KOPT-K1 (cell line): ENCODE measurements around the gene RIC8B.
A peak's percentile ranks its signal among the peaks of the same experiment; 100 is the strongest.

Experiments
- H3K27ac ChIP-seq: fragments of 200-600 bp; sonication (generic); 2 replicates; pipeline ENCODE4 v1.5.1; 2016; ENCODE audit warnings: antibody characterized with exemption, mild to moderate bottlenecking, low read depth, low read length; ENCODE audit not compliant: poor library complexity, severe bottlenecking
- H3K36me3 ChIP-seq: fragments of 200-600 bp; sonication (generic); 2 replicates; pipeline ENCODE4 v1.5.1; 2017; ENCODE audit warnings: antibody characterized with exemption, mild to moderate bottlenecking, low read length, moderate library complexity; ENCODE audit not compliant: insufficient read depth
- H3K9me3 ChIP-seq: fragments of 200-600 bp; sonication (generic); 2 replicates; pipeline ENCODE4 v1.5.1; 2017; ENCODE audit warnings: antibody characterized with exemption, low read length, mild to moderate bottlenecking; ENCODE audit not compliant: insufficient read depth, poor library complexity, severe bottlenecking

RIC8B gene

GRCh38 chr12:106769546-106769945 lies 4.9 kb upstream of the RIC8B start:
- Histone ChIP-seq H3K27ac (no peak overlapping the region), H3K9me3 (no peaks in the 10 kb centered on the region), H3K36me3 (no peaks in the 10 kb centered on the region)

DNA sequence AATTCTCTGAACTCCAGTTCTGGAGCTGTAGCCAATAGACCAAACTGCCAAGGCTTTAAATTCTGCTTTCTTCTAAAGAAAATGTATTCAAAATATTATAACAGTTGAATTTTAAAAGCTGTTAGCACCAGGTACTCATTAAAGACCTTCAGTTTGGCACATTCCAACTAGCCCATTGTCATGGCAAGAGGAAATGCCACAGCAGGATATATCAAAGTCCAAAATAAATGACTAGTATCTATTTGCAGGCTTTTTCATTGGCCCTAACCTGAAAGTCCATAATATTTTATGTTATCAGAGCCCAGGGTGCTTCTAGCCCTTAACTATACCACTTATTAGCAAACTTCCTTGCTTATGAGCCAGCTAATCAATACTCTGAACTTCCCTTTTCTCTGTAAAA lies 3.1 kb upstream of the RIC8B start:
- peaks cover 2% of the 10 kb centered on the region; the same call in 1 of the 2 replicates for H3K36me3 ChIP-seq
- no peak overlapping the region for H3K27ac ChIP-seq
- no peaks in the 10 kb centered on the region for H3K9me3 ChIP-seq

- H3K36me3 ChIP-seq: peaks cover 19% of the 10 kb centered on the region; the same call in 1 of the 2 replicates
- no peaks in the 10 kb centered on the region for H3K9me3 ChIP-seq
- peak overlapping the region; percentile 86 for H3K27ac ChIP-seq
These were observed 1.0 kb upstream of the RIC8B start for GRCh38 chr12:106773286-106774004.

- Histone ChIP-seq H3K36me3 (peaks cover 20% of the 10 kb centered on the region; the same call in 1 of the 2 replicates), H3K9me3 (no peaks in the 10 kb centered on the region), H3K27ac (peak overlapping the region; percentile 86)
These were observed 484 bp downstream of the RIC8B start for GRCh38 chr12:106774808-106775524.

- no peaks in the 10 kb centered on the region for H3K9me3 ChIP-seq
- H3K36me3 ChIP-seq: peaks cover 22% of the 10 kb centered on the region; the same call in 1 of the 2 replicates
- no peak overlapping the region for H3K27ac ChIP-seq
These were observed 2.4 kb downstream of the RIC8B start for GRCh38 chr12:106776897-106777296.

GRCh38 chr12:106780010-106780631 lies 5.6 kb downstream of the RIC8B start:
- Histone ChIP-seq H3K27ac (no peak overlapping the region), H3K9me3 (no peaks in the 10 kb centered on the region), H3K36me3 (peaks cover 44% of the 10 kb centered on the region)

GRCh38 chr12:106782619-106783018 lies 8.1 kb downstream of the RIC8B start:
- no peak overlapping the region for H3K27ac ChIP-seq
- peaks cover 8% of the 10 kb centered on the region for H3K9me3 ChIP-seq
- peaks cover 57% of the 10 kb centered on the region for H3K36me3 ChIP-seq

DNA sequence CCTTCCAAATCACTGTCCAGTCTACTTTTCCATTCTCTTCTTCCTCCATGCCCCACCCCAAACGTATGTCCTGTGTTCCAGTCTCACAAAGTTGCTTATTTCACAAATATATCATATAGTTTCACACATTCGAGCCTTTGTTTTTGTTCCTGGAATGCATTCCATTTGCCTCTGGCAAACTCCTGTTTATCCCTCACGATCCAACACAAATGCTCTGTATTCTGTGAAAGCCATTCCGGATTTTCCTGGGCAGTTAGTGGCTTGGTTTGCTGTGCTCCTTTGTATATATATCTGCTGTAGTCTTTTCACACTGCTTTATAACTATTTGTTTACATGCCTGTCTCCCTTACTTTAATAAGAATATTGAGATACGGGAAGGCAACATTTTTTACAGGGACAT lies 9.0 kb downstream of the RIC8B start:
- no peak overlapping the region for H3K27ac ChIP-seq
- H3K36me3 ChIP-seq: peaks cover 58% of the 10 kb centered on the region
- peaks cover 8% of the 10 kb centered on the region for H3K9me3 ChIP-seq

- Histone ChIP-seq H3K9me3 (peaks cover 8% of the 10 kb centered on the region), H3K27ac (no peak overlapping the region), H3K36me3 (peaks cover 89% of the 10 kb centered on the region)
These were observed 15.5 kb downstream of the RIC8B start for GRCh38 chr12:106790020-106790419.

GRCh38 chr12:106791531-106791930 lies 17.0 kb downstream of the RIC8B start:
- H3K27ac ChIP-seq: no peak overlapping the region
- peaks cover 8% of the 10 kb centered on the region for H3K9me3 ChIP-seq
- peaks cover 83% of the 10 kb centered on the region for H3K36me3 ChIP-seq

DNA sequence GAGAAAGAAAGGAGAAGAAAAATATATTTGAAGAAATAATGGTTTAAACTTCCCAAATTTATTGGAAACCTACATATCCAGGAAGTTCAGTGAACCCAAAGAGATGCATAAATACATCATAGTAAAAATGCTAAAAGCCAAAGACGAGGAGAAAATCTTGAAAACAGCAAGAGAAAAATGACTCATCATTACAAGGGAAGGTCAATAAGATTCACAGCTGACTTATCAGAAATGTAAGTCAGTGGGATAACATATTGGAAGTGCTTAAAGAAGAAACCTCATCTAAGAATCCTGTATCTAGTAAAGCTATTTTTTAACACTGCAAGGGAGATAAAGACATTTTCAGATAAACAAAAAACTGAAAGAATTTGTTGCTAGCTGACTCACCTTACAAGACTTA lies 19.9 kb downstream of the RIC8B start:
- Histone ChIP-seq H3K27ac (no peak overlapping the region), H3K36me3 (peaks cover 70% of the 10 kb centered on the region), H3K9me3 (no peaks in the 10 kb centered on the region)

- Histone ChIP-seq H3K27ac (no peak overlapping the region), H3K36me3 (peaks cover 44% of the 10 kb centered on the region)
These were observed 26.8 kb downstream of the RIC8B start for GRCh38 chr12:106801167-106801708.

DNA sequence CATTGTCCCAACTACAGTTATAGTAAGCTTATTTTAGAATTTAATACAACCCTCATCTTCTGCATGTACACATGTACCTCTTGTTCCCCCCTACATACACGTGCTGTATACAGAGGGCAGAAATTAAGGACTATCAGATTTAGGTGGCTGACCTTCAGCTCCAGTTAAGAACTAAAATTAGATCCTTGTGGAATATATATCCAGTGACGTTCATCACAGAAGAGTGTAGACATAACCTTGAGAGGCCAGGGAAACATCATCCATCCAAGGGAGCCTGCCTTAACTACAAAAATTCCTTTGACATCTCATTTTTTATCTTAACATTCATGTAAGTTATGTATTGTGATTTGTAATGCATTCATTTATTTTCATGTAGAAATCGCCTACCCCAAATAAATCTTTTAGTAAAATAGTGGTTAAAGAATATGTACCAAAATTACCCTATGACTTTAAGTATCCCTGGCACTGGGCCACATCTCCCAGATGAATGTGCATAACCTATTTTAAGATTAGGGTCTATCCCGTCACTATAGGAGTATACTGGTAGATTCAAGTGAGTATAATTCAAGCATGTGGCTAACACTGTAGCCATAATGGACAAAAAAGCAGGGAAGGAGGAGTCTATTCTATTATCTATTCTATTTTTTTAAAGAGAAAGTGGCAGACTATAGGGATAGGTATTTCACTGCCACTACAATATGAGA lies 27.5 kb downstream of the RIC8B start:
- H3K27ac ChIP-seq: no peak overlapping the region
- H3K36me3 ChIP-seq: peaks cover 51% of the 10 kb centered on the region
- H3K9me3 ChIP-seq: no peaks in the 10 kb centered on the region

More at GRCh38 chr12:106801167-106801708, 26.8 kb downstream of the RIC8B start:
- H3K9me3 ChIP-seq: no peaks in the 10 kb centered on the region

DNA sequence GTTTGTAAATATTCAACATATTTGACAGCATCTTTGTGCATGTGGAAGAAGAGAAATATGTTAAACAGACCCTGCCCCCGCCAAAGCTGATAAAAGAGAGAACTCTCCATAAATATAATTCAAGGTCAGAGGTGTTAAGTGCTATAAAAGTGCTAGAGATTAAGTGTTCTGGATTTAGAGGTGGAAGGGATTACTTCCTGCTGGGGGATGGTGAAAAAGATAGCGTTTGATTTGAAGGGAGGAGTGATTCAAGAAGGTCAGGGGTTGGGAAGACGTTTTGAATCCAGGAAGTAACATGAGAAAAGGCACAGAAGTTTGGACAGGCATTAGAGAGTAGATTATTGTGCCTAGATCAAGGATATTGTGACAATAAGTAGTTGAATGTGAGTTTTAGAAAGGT lies 30.2 kb downstream of the RIC8B start:
- peaks cover 39% of the 10 kb centered on the region for H3K36me3 ChIP-seq
- no peaks in the 10 kb centered on the region for H3K9me3 ChIP-seq
- H3K27ac ChIP-seq: no peak overlapping the region

DNA sequence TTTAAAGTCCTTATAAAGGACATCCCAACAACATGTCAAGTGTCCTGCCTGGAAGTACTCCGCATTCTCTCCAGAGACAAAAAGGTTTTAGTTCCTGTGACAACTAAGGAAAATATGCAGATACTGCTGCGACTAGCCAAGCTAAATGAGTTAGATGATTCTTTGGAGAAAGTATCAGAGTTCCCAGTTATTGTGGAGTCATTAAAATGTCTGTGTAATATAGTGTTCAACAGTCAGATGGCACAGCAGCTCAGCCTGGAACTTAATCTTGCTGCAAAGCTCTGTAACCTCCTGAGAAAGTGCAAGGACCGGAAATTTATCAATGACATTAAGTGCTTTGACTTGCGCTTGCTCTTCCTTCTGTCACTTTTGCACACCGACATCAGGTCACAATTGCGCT lies 40.2 kb downstream of the RIC8B start:
- H3K36me3 ChIP-seq: peaks cover 47% of the 10 kb centered on the region
- no peaks in the 10 kb centered on the region for H3K9me3 ChIP-seq
- H3K27ac ChIP-seq: no peak overlapping the region
